NCI-H1694 treated with DMSO at 0.1 percent for 48 hours (cell line): ENCODE results near the gene SLC8A3.

Experiments used
- DNase-seq: peaks from one replicate; lab custom pipeline; 2025; lab: John Stamatoyannopoulos, UW

Gene SLC8A3

GRCh38 chr14:70114621-70115156 lies 74.1 kb downstream of the SLC8A3 start:
- no peak for DNase-seq

- no peak for DNase-seq
These were observed 75.5 kb downstream of the SLC8A3 start for GRCh38 chr14:70113211-70113610.

GRCh38 chr14:70108419-70108818 lies 80.3 kb downstream of the SLC8A3 start:
- no peak for DNase-seq

- DNase-seq, result no peak
These were observed 81.4 kb downstream of the SLC8A3 start for GRCh38 chr14:70107309-70107708.

GRCh38 chr14:70100071-70100470 lies 88.7 kb downstream of the SLC8A3 start:
- no peak for DNase-seq

GRCh38 chr14:70098250-70098809 lies 90.4 kb downstream of the SLC8A3 start:
- no peak for DNase-seq

- DNase-seq, result peak; percentile 63
These were observed 91.0 kb downstream of the SLC8A3 start for GRCh38 chr14:70097576-70098249.

GRCh38 chr14:70096866-70097265 lies 91.9 kb downstream of the SLC8A3 start:
- peak; percentile 70 for DNase-seq

GRCh38 chr14:70094631-70095030 lies 94.1 kb downstream of the SLC8A3 start:
- DNase-seq, result no peak

GRCh38 chr14:70094106-70094505 lies 94.6 kb downstream of the SLC8A3 start:
- no peak for DNase-seq

- no peak for DNase-seq
These were observed 95.6 kb downstream of the SLC8A3 start for GRCh38 chr14:70093156-70093555.

- DNase-seq, result no peak
These were observed 101.4 kb downstream of the SLC8A3 start for GRCh38 chr14:70087380-70087697.

- DNase-seq, result peak; percentile 78
These were observed 101.9 kb downstream of the SLC8A3 start for GRCh38 chr14:70086685-70087379.

- no peak for DNase-seq
These were observed 104.5 kb downstream of the SLC8A3 start for GRCh38 chr14:70084226-70084625.

GRCh38 chr14:70082394-70082793 lies 106.4 kb downstream of the SLC8A3 start:
- no peak for DNase-seq

GRCh38 chr14:70080076-70080475 lies 108.7 kb downstream of the SLC8A3 start:
- DNase-seq, result no peak

- DNase-seq, result no peak
These were observed 110.4 kb downstream of the SLC8A3 start for GRCh38 chr14:70078329-70078728.

GRCh38 chr14:70077720-70078119 lies 111.0 kb downstream of the SLC8A3 start:
- DNase-seq, result no peak

- no peak for DNase-seq
These were observed 111.7 kb downstream of the SLC8A3 start for GRCh38 chr14:70077005-70077404.

GRCh38 chr14:70073924-70074566 lies 114.7 kb downstream of the SLC8A3 start:
- DNase-seq, result peak; percentile 91

- no peak for DNase-seq
These were observed 119.6 kb downstream of the SLC8A3 start for GRCh38 chr14:70069186-70069585.

- DNase-seq, result no peak
These were observed 120.9 kb downstream of the SLC8A3 start for GRCh38 chr14:70067810-70068209.
